Stomach (tissue), 9 donors: ENCODE results near the gene PPIF. TPM values are rescaled to one million over a fixed set of nuclear protein-coding genes. Genes with fewer than 3 reads are reported as not detected.

Experiments used
- DNase-seq, 2 donors: peaks; one replicate each; pipeline versions ENCODE4 v3.0.0 to v3.0.0-alpha.2; 2013 to 2019
- H3K27ac ChIP-seq, 5 donors: fragments of 200-600 bp in 4 of 5; sonication (generic) in 4 of 5; one replicate each; pipeline ENCODE4 v1.5.1; 2013 to 2019; ENCODE audit warnings: mild to moderate bottlenecking in 1 of 5, moderate library complexity in 1 of 5
- H3K27me3 ChIP-seq, 3 donors: fragments of 200-600 bp; sonication (generic); one replicate each; pipeline ENCODE4 v1.5.1; 2017 to 2019; ENCODE audit warnings: mixed run types in 1 of 3
- H3K36me3 ChIP-seq, 4 donors: fragments of 200-600 bp; sonication (generic); 1 replicate in 3 of 4; 2 replicates in 1 of 4; pipeline ENCODE4 v1.5.1; 2016 to 2019
- H3K4me1 ChIP-seq, 4 donors: fragments of 200-600 bp; sonication (generic); one replicate each; pipeline ENCODE4 v1.5.1; 2016 to 2019
- H3K4me3 ChIP-seq, 4 donors: fragments of 200-600 bp; sonication (generic) in 3 of 4; one replicate each; pipeline ENCODE4 v1.5.1; 2016 to 2019; ENCODE audit warnings: mild to moderate bottlenecking in 1 of 4
- H3K9me3 ChIP-seq, 4 donors: fragments of 200-600 bp; sonication (generic); one replicate each; pipeline ENCODE4 v1.5.1; 2016 to 2019
- CTCF ChIP-seq, 7 experiments: fragments of 450-650 bp in 4 of 7; fragments of 200-600 bp in 3 of 7; sonication (generic) in 3 of 7; IDR thresholded peaks; one replicate each; pipeline ENCODE4 v1.5.1; 2016 to 2019; ENCODE audit warnings: antibody characterized with exemption in 7 of 7, control low read depth in 2 of 7, mild to moderate bottlenecking in 1 of 7
- EP300 ChIP-seq: sonication (generic); formaldehyde crosslinking; IDR thresholded peaks from one replicate; pipeline ENCODE4 v1.6.1; 2017; ENCODE audit warnings: antibody characterized with exemption
- POLR2A ChIP-seq, 4 donors: fragments of 450-650 bp; IDR thresholded peaks; one replicate each; pipeline ENCODE4 v1.6.1; 2016; ENCODE audit warnings: antibody characterized with exemption in 4 of 4, control low read depth in 2 of 4, mild to moderate bottlenecking in 1 of 4, moderate library complexity in 1 of 4
- POLR2AphosphoS5 ChIP-seq, 3 donors: sonication (generic); formaldehyde crosslinking; IDR thresholded peaks; one replicate each; pipeline ENCODE4 v1.6.1; 2016; ENCODE audit warnings: antibody characterized with exemption in 3 of 3
- WGBS, 5 donors: extraction: QIAGEN DNeasy Blood & Tissue Kit in 3 of 5; methylation state at CpG; one replicate each; pipeline versions ENCODE4 v1.1.5 to v1.1.7; 2013 to 2018; 5-methylcytosine and 5-hydroxymethylcytosine counted together
- intact Hi-C: fragments of 100-400 bp; cut with DNase I; formaldehyde crosslinking; loops from one replicate; pipeline ENCODE4 v1.15.1; 2023; ENCODE audit warnings: low total_unique reads
- polyA plus RNA-seq, 3 donors: library from polyadenylated mRNA; stranded (reverse); fragments of 200-250 nt; gene quantifications; one replicate each; pipeline ENCODE4 v1.2.3, GENCODE V29; 2013
- total RNA-seq, 5 donors: library from RNA; depleted of rRNA; stranded (reverse); fragments of >200 nt; gene quantifications; one replicate each; pipeline versions ENCODE4 v1.1.0 to v1.2.3, GENCODE V29; 2014 to 2016
- donor health status: healthy with polysubstance abuse.
- donor health status: Bipolar disorder and iron deficiency.
- donor health status: healthy.

Gene PPIF
- total and polyA plus RNA-seq, 8 donors, result 6.4 to 177 (median 50.8) TPM

GRCh38 chr10:79348640-79348988, 1.3 kb downstream of the PPIF start:
- H3K9me3 ChIP-seq, result no peaks in the 10 kb centered on the region
- H3K4me1 ChIP-seq, result peaks cover 42 to 69% (median 54%) of the 10 kb centered on the region in 4 donors
- H3K27ac ChIP-seq, result peak overlapping the region; percentile 91 to 96 (median 94)
- H3K4me3 ChIP-seq, result peak overlapping the region; percentile 66 to 93 (median 78)
- H3K36me3 ChIP-seq, result peaks cover 44 to 48% (median 46%) of the 10 kb centered on the region in 4 donors
- TF ChIP-seq EP300, result no peak
- no peak for TF ChIP-seq POLR2A (IDR thresholded peaks at IDR 0.05)
- no peak for TF ChIP-seq POLR2AphosphoS5 (IDR thresholded peaks at IDR 0.05)
- TF ChIP-seq CTCF (IDR thresholded peaks at IDR 0.05), result no peak
- 43 to 60% (median 53%) methylated on average over 3 of the region's 3 CpGs for WGBS, 5 donors
- H3K27me3 ChIP-seq, result no peaks in the 10 kb centered on the region
- no peak for DNase-seq
- intact Hi-C loops, result no loop called here

GRCh38 chr10:79349072-79349491, 1.8 kb downstream of the PPIF start:
- Histone ChIP-seq H3K27ac (peak overlapping the region in 4 of 5 donors; percentile 91 to 96 (median 94)), H3K36me3 (peaks cover 48 to 53% (median 51%) of the 10 kb centered on the region in 4 donors), H3K27me3 (no peaks in the 10 kb centered on the region), H3K4me3 (peak overlapping the region; percentile 66 to 93 (median 78)), H3K9me3 (no peaks in the 10 kb centered on the region), H3K4me1 (peaks cover 40 to 70% (median 51%) of the 10 kb centered on the region in 4 donors)
- 72 to 90% (median 83%) methylated on average over 3 to 6 of the region's 6 CpGs for whole genome bisulfite sequencing, 5 donors
- no peak for DNase-seq
- no peak for TF ChIP-seq POLR2AphosphoS5 (IDR thresholded peaks at IDR 0.05)
- no peak for TF ChIP-seq POLR2A (IDR thresholded peaks at IDR 0.05)
- no peak for TF ChIP-seq EP300
- no peak for TF ChIP-seq CTCF (IDR thresholded peaks at IDR 0.05)
- intact Hi-C loops, result no loop called here

- no peak for DNase-seq
- no peak for TF ChIP-seq POLR2AphosphoS5 (IDR thresholded peaks at IDR 0.05)
- TF ChIP-seq EP300, result no peak
- no peak for TF ChIP-seq CTCF (IDR thresholded peaks at IDR 0.05)
- no peak for TF ChIP-seq POLR2A (IDR thresholded peaks at IDR 0.05)
- Histone ChIP-seq H3K36me3 (peaks cover 55 to 61% (median 59%) of the 10 kb centered on the region in 4 donors), H3K27me3 (no peaks in the 10 kb centered on the region), H3K4me3 (peak overlapping the region in 2 of 4 donors; percentile 66 to 84), H3K27ac (peak overlapping the region in 3 of 5 donors; percentile 17 to 95 (median 91)), H3K4me1 (peaks cover 37 to 74% (median 47%) of the 10 kb centered on the region in 4 donors), H3K9me3 (no peaks in the 10 kb centered on the region)
- WGBS, 5 donors, result 75 to 87% (median 83%) methylated on average over 6 of the region's 6 CpGs
- intact Hi-C loops, result no loop called here
Observed at GRCh38 chr10:79349766-79350406, 2.6 kb downstream of the PPIF start.

- WGBS, 5 donors, result 90 to 92% (median 92%) methylated on average over 21 of the region's 21 CpGs
Observed at GRCh38 chr10:79350407-79351154, 3.3 kb downstream of the PPIF start.

More at GRCh38 chr10:79350407-79351154, 3.3 kb downstream of the PPIF start:
- Histone ChIP-seq H3K27me3 (no peaks in the 10 kb centered on the region), H3K4me1 (peaks cover 31 to 74% (median 43%) of the 10 kb centered on the region in 4 donors), H3K4me3 (peak overlapping the region in 1 of 4 donors; percentile 84), H3K27ac (peak overlapping the region in 1 of 5 donors; percentile 91), H3K9me3 (no peaks in the 10 kb centered on the region), H3K36me3 (peaks cover 55 to 68% (median 66%) of the 10 kb centered on the region in 4 donors)
- no peak for DNase-seq
- intact Hi-C loops, result no loop called here
- TF ChIP-seq CTCF (IDR thresholded peaks at IDR 0.05), result no peak
- TF ChIP-seq POLR2AphosphoS5 (IDR thresholded peaks at IDR 0.05), result no peak
- TF ChIP-seq EP300, result no peak
- TF ChIP-seq POLR2A (IDR thresholded peaks at IDR 0.05), result no peak
